HG03175 (cell line): ENCODE measurements around the gene ROR1.
"Not testable (repeated sequence)": the region's sequence is repeated elsewhere in the genome, so short reads cannot be mapped to it uniquely, and the experiment has no call there.

Experiments used
- ATAC-seq: cut with Tn5 transposase; IDR thresholded peaks from one replicate; pipeline ENCODE4 v1.9.1; 2021; ENCODE audit warnings: mild to moderate bottlenecking, moderate library complexity; ENCODE audit not compliant: unreplicated experiment

Gene ROR1

GRCh38 chr1:64082459-64082858 is 308.6 kb downstream of the ROR1 start:
- ATAC-seq: no peak

- no peak for ATAC-seq
Observed at GRCh38 chr1:64084451-64084850, 310.6 kb downstream of the ROR1 start.

DNA sequence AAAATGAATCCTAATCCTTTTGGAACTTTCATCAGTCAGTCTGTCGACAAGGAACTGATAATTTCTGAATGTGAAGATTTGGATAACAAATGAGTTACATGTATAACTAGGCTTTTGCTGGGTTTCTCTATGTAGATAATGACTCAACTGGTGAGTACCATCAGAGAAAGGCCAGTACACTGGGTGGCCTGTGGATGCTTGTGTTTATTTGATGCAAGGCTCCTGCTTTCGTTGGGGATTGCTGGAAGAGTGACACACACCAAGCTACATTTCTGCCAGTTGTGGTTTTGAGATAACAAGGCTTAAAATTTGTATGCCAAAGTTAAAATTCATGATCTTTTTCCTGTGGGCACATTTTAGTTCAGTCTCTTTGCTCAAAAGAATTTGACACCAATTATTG is 314.0 kb downstream of the ROR1 start:
- no peak for ATAC-seq

DNA sequence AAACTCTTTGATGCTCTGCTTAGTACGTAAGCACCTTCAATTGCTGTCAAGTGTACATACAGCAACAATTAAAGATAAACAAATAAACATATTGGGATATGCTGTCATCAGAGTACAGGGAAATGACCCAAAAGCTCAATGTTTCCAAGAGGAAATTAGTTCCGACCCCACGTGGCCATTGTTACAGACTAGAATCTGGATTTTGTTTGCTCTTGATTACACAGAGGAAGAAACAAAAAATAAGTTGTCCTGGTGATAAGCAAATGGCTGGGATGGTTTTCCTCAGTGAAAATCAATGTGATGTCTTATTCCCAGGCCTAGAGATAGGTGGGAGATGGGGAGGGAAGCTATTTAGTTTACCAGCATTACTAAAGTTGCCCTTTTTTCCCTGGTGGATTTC is 316.6 kb downstream of the ROR1 start:
- ATAC-seq: no peak

- ATAC-seq: no peak
Observed at GRCh38 chr1:64092851-64093371, 319.1 kb downstream of the ROR1 start.

DNA sequence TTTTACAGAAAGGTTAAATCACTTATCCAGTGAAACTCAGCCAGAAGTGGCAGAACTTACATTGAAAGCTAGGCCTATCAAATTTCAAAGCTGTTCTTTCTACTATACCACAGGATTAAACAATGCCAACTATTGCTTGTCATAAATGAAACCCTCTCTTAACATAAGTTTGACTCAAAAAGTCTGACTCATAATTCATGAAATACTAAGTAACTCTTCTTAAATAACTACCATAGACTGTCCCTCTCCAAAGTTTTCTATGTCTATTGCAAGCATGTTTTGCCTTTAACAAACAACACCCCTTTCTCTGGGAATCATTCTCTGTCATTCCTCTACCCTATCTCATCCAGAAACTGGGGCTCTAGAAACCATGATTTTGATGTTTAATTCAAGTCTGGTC is 320.1 kb downstream of the ROR1 start:
- no peak for ATAC-seq

GRCh38 chr1:64095832-64096231 is 322.0 kb downstream of the ROR1 start:
- ATAC-seq: no peak

DNA sequence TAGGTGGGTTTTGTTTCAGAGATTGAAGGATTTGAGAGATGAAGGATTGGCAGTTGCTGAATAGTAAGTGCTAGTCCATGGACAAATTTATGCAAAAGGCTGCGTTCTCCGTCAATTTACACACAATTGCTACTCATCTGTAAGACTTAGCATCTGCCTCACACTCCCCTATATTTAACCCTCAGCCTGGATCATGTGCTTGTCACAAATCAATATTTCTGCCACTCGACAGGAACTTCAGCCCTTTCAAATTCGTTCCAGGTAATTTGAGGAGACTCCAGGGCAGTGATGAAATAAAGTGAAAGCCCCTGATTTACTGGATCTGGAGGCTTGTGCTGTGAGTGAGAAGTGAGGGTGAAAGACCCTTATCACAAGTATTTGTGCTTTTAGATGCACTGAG is 324.0 kb downstream of the ROR1 start:
- no peak for ATAC-seq

- no peak for ATAC-seq
Observed at GRCh38 chr1:64098436-64098835, 324.6 kb downstream of the ROR1 start.

DNA sequence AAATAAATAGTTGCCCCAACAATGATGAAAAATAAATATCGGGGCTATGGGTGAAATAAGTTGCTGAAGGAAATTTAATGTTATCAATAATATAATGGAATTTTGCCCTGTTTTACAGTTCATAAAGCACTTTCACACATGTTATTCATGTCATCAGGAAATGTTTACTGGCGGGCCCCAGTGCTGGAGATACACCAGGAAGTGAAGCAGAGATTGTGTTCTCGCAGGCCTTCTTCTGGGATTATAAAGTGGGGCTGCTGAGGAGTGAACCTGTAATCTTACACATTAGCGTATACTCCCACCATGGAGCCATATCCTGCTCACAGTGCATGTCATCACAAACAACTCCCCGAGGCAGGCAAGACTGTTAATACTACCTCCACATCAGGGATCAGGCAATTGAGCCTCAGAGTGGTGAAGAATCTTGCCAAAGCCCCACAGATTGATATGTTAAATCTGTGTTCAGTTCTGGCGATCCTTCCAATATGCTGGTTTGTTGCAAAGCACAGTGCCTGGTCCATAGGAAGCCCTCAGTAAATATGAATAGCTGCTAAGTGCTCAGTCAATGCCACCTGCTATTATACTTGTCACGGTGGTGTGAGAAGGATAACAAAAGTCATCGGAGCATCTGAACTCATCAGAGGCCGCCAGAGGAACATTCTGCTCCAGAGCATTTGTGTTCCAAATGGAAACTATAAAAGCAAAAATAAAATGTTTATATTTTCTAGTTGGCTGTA is 325.2 kb downstream of the ROR1 start:
- no peak for ATAC-seq

- ATAC-seq: no peak
Observed at GRCh38 chr1:64100791-64101190, 327.0 kb downstream of the ROR1 start.

DNA sequence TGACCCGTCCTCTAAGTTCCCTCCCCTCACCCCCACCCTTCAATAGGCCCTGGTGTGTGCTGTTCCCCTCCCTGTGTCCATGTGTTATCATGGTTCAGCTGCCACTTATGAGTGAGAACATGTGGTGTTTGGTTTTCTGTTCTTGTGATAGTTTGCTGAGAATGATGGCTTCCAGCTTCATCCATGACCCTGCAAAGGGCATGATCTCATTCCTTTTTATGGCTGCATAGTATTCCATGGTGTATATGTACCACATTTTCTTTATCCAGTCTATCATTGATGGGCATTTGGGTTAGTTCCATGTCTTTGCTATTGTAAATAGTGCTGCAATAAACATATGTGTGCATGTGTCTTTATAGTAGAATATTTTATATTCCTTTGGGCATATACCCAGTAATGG is 330.8 kb downstream of the ROR1 start:
- ATAC-seq: not testable (repeated sequence)

- no peak for ATAC-seq
Observed at GRCh38 chr1:64107118-64107519, 333.3 kb downstream of the ROR1 start.

GRCh38 chr1:64107632-64108031 is 333.8 kb downstream of the ROR1 start:
- ATAC-seq: no peak

DNA sequence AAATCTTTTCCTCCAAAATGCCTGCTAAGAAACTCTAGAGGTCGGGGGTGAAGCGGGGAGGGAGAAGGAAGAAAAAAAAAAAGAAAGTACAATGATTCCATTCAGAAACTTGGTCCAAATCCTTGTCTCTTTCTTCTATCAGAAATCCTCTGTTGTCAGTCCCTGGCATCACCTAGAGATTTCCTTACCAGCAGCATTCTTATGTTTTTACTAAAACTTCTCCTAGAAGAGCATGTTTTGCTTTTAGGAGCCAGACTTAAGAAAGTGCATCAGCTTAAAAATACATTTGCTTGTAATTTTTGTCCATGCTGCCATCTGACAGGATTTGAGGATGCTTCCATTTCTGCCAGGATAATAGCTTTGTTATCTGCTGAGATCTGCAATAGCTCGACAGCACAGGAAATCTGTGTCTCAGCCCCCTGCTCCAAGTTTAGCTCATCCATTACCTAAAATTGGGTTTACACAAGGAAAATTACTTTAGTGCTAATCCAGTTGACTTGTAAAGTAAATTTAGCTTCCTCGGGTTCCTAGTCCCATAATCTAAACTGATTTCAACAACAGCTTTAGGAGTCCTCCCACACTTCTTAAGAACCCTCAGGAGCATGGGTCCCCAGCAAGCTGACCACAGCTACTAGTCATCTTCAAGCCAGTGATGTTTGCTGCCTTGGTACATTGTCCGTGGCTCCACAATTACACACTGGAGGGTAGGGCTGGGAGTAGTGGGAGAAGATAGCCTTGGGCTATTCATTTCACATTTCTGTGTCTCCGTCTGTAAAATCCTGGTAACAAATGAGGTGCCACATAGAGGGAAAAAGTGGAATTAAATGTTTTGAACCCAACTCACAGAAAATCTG is 337.3 kb downstream of the ROR1 start:
- no peak for ATAC-seq

DNA sequence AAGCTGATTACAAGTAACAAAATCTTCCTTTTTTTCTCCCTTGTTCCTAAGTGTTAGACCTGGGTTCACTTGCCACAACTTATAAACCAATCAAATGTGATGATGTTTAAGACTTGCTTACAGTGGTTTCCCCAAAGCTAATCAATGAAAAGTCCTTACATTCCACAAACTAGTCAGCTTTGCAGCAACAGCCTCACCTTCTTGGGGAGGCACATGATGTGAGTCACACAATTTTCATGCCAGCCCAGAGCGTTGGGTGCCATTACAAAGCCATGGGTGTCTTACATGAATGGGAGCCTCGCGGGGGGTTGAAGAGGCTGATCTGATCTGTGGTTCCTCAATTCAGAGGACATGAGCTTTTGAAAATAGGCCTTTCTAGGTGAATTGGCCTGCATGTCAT is 338.0 kb downstream of the ROR1 start:
- ATAC-seq: no peak

DNA sequence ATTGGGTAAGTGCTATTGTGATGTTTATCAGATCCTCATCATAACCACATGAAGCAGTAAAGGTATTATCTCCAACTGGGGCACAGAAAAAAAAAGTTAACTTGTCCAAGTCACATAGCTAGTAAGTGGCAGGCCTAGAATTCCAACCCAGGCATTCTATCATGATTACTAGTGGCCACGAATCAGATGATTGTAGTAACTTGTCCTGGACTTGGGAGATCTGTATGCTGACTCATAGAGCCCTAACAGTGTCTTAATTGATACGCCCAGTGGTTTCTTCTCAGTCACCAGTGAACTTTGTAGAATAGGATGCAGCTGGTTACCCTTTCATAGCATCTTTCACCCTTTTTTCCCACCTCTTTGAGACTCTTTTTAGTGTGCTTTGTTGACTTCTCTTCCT is 338.5 kb downstream of the ROR1 start:
- no peak for ATAC-seq

DNA sequence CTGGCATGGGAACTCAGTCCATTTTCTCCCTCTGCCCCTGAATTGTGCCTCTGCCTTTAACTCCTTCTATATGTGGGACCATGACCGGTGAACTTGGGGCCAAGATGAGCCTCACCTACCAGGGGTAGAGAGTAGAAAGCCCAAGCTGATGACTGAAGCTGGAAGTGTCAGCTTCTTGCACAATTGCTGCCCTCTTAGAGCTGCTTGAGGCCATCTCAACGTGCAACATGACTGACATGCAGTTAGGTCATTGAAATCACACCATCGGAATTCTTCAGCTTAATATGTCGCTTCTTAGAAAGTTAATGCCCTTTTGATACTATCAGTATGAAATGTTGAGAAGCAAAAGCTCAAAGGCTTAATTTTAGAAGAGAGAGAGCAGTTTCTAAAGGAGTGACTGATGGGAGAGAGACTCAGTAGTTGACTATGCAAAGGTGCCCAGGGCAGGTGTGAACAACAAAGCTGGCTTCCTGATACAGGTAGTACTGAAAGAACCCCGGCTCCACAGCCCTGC is 340.3 kb downstream of the ROR1 start:
- no peak for ATAC-seq

- ATAC-seq: no peak
Observed at GRCh38 chr1:64116537-64116936, 342.7 kb downstream of the ROR1 start.

DNA sequence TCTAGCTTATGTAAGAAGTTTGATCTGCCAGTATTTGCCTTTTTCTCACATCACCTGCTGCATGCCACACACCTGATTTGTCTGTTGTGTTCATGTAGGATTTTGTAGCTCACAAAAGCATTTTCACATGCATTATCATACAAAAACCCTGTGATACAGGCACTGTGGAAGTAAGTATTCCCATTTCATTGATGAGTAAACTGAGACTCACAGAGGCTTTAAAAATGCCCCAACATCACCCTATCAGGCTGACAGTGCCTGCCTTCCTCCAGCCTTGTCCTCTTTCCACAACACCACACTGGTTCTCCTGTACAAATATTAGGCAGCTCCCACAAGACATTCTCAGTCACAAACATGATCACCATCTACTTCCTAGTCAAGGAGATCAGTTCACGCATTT is 343.7 kb downstream of the ROR1 start:
- no peak for ATAC-seq

DNA sequence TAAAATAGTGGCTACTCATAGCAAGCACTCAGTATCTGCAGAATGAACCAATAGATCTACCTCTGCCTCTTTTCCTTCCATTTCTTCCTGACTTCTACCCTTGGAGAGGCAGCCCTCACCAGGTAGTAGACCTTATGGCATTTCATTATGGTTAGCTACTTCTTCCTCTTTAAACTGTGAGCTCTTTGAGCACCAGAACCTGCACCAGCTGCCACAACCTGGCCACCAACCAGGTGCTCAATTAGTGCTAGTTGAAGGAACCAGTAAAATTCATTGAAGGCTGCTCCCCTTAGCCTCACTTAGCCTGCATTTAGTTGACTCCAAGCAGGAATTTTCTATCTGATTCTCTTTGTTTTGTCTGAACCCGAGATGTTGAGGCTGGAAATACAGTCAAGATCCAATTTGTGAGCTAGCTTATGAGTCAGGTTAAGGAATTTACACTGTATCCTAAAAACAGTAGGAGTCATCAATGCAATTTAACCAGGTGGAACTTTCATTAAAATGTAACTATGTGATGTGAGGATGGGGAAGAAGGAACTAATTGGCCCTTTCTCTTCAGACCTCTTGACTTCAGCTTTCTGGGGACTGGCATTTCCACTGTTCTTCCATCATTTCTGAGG is 348.1 kb downstream of the ROR1 start:
- no peak for ATAC-seq
